ENCODE measurements around the gene PSMD13. TPM values are rescaled to one million over a fixed set of nuclear protein-coding genes. Genes with fewer than 3 reads are reported as not detected.
"Not testable (repeated sequence)": the region's sequence is repeated elsewhere in the genome, so short reads cannot be mapped to it uniquely, and the experiment has no call there.

PSMD13 gene
- total and polyA plus RNA-seq, 4 donors: 48.8 to 56.7 (median 52.8) TPM

- TF ChIP-seq SP1 (IDR thresholded peaks at IDR 0.05) (no peak), FOXA1 (IDR thresholded peaks at IDR 0.05) (no peak), YY1 (IDR thresholded peaks at IDR 0.05) (no peak), REST (IDR thresholded peaks at IDR 0.05) (no peak), NR2F2 (IDR thresholded peaks at IDR 0.05) (no peak), HNF4G (IDR thresholded peaks at IDR 0.05) (no peak), RXRA (IDR thresholded peaks at IDR 0.05) (no peak), MAX (IDR thresholded peaks at IDR 0.05) (no peak), FOXA2 (IDR thresholded peaks at IDR 0.05) (no peak), GABPA (IDR thresholded peaks at IDR 0.05 in 1 of 2, conservative IDR thresholded peaks at IDR 0.05 in 1 of 2) (no peak), HNF4A (conservative IDR thresholded peaks at IDR 0.05) (no peak), TAF1 (conservative IDR thresholded peaks at IDR 0.05) (no peak)
- H3K27ac ChIP-seq (ENCODE audit: low read depth in 1 of 2, low read length in 2 of 2): no peak overlapping the region
- no peaks in the 10 kb centered on the region for H3K9me3 ChIP-seq (ENCODE audit: control insufficient read depth in 4 of 4, low read length in 3 of 4)
- no peak overlapping the region for H3K9ac ChIP-seq (ENCODE audit: low read depth in 1 of 2, low read length in 2 of 2)
- no peak for DNase-seq (ENCODE audit: low spot score)
- peaks cover 9 to 50% (median 29%) of the 10 kb centered on the region in 4 donors for H3K36me3 ChIP-seq (ENCODE audit: control insufficient read depth in 4 of 4, insufficient read depth in 3 of 4, low read depth in 1 of 4, low read length in 3 of 4)
- no peaks in the 10 kb centered on the region for H3K4me1 ChIP-seq (ENCODE audit: control insufficient read depth in 4 of 4, insufficient read depth in 4 of 4, low read length in 3 of 4)
- no peaks in the 10 kb centered on the region for H3K27me3 ChIP-seq (ENCODE audit: control insufficient read depth in 4 of 4, insufficient read depth in 4 of 4, low read length in 3 of 4)
- 95% methylated on average over 3 of the region's 3 CpGs for WGBS
- H3K4me3 ChIP-seq (ENCODE audit: low read depth in 1 of 3, low read length in 3 of 3): no peak overlapping the region
Measured at GRCh38 chr11:217704-218103, 19.1 kb upstream of the PSMD13 start.

GRCh38 chr11:218815-219593 is 17.8 kb upstream of the PSMD13 start:
- Histone ChIP-seq H3K9me3 (ENCODE audit: control insufficient read depth in 4 of 4, low read length in 3 of 4) (no peaks in the 10 kb centered on the region), H3K27ac (ENCODE audit: low read depth in 1 of 2, low read length in 2 of 2) (no peak overlapping the region), H3K4me1 (ENCODE audit: control insufficient read depth in 4 of 4, insufficient read depth in 4 of 4, low read length in 3 of 4) (no peaks in the 10 kb centered on the region), H3K36me3 (ENCODE audit: control insufficient read depth in 4 of 4, insufficient read depth in 3 of 4, low read depth in 1 of 4, low read length in 3 of 4) (peaks cover 6 to 40% (median 23%) of the 10 kb centered on the region in 4 donors), H3K27me3 (ENCODE audit: control insufficient read depth in 4 of 4, insufficient read depth in 4 of 4, low read length in 3 of 4) (no peaks in the 10 kb centered on the region), H3K4me3 (ENCODE audit: low read depth in 1 of 3, low read length in 3 of 3) (no peak overlapping the region), H3K9ac (ENCODE audit: low read depth in 1 of 2, low read length in 2 of 2) (no peak overlapping the region)
- 93% methylated on average over 29 of the region's 29 CpGs for WGBS
- no peak for TF ChIP-seq HNF4A (conservative IDR thresholded peaks at IDR 0.05)
- TF ChIP-seq GABPA (IDR thresholded peaks at IDR 0.05 in 1 of 2, conservative IDR thresholded peaks at IDR 0.05 in 1 of 2): no peak
- TF ChIP-seq SP1 (IDR thresholded peaks at IDR 0.05): no peak
- no peak for TF ChIP-seq TAF1 (conservative IDR thresholded peaks at IDR 0.05)
- no peak for TF ChIP-seq RXRA (IDR thresholded peaks at IDR 0.05)
- no peak for DNase-seq (ENCODE audit: low spot score)

DNA sequence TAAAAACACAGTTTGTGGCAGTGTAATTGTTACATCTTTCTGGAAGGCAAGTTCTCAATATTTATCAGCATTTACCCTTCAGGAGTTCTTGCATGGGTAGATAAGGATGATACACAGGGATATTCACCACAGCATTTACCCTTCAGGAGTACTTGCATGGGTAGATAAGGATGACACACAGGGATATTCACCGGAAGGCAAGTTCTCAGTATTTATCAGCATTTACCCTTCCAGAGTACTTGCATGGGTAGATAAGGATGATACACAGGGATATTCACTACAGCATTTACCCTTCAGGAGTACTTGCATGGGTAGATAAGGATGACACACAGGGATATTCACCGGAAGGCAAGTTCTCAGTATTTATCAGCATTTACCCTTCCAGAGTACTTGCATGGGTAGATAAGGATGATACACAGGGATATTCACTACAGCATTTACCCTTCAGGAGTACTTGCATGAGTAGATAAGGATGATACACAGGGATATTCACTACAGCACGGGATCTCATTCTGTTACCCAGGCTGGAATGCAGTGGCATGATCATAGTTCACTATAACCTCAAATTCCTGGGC is 16.0 kb upstream of the PSMD13 start:
- not testable (repeated sequence) for H3K27me3 ChIP-seq (ENCODE audit: control insufficient read depth in 4 of 4, insufficient read depth in 4 of 4, low read length in 3 of 4); H3K27ac ChIP-seq (ENCODE audit: low read depth in 1 of 2, low read length in 2 of 2); H3K9ac ChIP-seq (ENCODE audit: low read depth in 1 of 2, low read length in 2 of 2); H3K4me3 ChIP-seq (ENCODE audit: low read depth in 1 of 3, low read length in 3 of 3); H3K4me1 ChIP-seq (ENCODE audit: control insufficient read depth in 4 of 4, insufficient read depth in 4 of 4, low read length in 3 of 4); DNase-seq (ENCODE audit: low spot score); H3K9me3 ChIP-seq (ENCODE audit: control insufficient read depth in 4 of 4, low read length in 3 of 4)
- H3K36me3 ChIP-seq (ENCODE audit: control insufficient read depth in 4 of 4, insufficient read depth in 3 of 4, low read depth in 1 of 4, low read length in 3 of 4): peaks cover 2 to 24% (median 10%) of the 10 kb centered on the region in 4 donors
- WGBS: 95% methylated on average over 3 of the region's 3 CpGs

Measured in liver (tissue), 9 donors.